Measurements from ENCODE around the gene SLC7A10. TPM values are rescaled to one million over a fixed set of nuclear protein-coding genes. Genes with fewer than 3 reads are reported as not detected.

Gene SLC7A10
- total RNA-seq, 1 donor from 2014 or later, result not detected

DNA sequence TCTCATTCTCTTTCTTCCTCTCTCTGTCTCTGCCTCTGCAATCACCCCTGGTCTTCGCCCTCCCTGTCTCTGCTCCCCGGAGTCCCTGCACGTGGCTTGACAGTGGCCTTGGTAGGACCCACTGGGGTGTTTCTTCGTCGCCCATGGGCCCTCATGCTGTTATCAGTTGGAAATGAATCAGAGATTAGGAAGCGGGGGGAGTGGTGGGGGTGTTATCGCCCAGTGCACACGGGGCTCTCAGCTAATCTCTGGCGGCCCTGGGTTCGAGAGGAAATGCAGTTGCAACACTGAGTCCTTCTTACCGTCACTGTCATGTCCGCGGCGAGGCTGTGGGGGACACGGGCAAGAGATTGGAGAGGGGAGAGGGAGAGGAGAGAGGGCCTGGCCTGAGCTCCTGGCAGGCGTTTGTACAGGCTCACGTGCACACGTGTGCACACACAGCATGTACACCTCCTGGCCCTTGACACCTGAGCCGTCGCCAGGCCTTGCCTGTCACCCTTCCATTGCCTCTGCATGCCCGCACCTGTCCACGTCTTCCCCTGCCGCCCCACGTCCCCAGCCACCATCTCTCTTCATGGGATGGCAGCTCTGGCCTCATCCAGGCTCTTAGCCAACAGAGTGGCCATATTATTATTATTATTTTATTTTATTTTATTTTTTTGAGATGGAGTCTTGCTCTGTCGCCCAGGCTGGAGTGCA is 37.8 kb upstream of the SLC7A10 start:
- Mint-ChIP-seq H3K4me1 (ENCODE audit: low read depth) (no peaks in the 10 kb centered on the region), H3K4me3 (no peak overlapping the region), H3K36me3 (ENCODE audit: low read depth) (no peaks in the 10 kb centered on the region), H3K27ac (no peak overlapping the region), H3K9me3 (no peaks in the 10 kb centered on the region), H3K27me3 (ENCODE audit: insufficient read depth) (peaks cover 4% of the 10 kb centered on the region)
- intact Hi-C loops (cut with micrococcal nuclease), result no loop called here
- DNase-seq (ENCODE audit: low spot score), result no peak

DNA sequence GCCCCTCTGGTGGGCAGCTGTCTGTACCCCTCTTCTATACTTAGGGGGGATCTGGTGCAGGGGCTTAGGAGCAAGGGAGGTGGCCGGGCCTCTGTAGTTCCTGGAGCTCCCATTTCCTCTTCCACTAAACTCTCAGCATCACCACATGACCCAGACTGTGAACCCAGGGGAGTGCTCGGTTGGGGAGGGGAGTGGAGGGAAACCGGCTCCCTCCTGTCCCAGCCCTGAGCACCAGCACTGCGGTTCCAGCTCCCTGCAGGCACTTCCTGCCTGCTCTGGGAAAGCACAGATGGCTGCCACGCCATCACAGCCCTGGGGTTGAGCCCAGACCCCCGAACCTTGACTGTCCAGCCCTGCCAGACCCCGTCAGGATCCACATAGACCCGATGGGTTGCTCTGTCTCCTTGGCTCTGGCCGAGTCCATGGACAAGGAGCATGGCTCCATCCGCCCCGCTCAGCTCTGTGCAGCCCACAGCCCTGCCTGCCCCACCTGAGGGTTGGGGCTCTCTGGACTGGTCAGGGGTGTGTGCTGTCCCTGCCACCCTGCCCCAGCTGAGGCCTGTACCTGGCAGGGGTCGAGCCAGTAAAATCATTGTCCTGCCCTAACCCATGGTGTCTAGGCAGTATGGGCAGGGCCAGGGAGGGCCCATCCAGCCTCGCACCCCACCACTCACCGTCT is 36.0 kb upstream of the SLC7A10 start:
- Mint-ChIP-seq H3K27me3 (ENCODE audit: insufficient read depth) (peaks cover 4% of the 10 kb centered on the region), H3K36me3 (ENCODE audit: low read depth) (no peaks in the 10 kb centered on the region), H3K4me3 (no peak overlapping the region), H3K27ac (no peak overlapping the region), H3K9me3 (peaks cover 4% of the 10 kb centered on the region), H3K4me1 (ENCODE audit: low read depth) (no peaks in the 10 kb centered on the region)
- intact Hi-C loops (cut with micrococcal nuclease), result no loop called here
- no peak for DNase-seq (ENCODE audit: low spot score)

DNA sequence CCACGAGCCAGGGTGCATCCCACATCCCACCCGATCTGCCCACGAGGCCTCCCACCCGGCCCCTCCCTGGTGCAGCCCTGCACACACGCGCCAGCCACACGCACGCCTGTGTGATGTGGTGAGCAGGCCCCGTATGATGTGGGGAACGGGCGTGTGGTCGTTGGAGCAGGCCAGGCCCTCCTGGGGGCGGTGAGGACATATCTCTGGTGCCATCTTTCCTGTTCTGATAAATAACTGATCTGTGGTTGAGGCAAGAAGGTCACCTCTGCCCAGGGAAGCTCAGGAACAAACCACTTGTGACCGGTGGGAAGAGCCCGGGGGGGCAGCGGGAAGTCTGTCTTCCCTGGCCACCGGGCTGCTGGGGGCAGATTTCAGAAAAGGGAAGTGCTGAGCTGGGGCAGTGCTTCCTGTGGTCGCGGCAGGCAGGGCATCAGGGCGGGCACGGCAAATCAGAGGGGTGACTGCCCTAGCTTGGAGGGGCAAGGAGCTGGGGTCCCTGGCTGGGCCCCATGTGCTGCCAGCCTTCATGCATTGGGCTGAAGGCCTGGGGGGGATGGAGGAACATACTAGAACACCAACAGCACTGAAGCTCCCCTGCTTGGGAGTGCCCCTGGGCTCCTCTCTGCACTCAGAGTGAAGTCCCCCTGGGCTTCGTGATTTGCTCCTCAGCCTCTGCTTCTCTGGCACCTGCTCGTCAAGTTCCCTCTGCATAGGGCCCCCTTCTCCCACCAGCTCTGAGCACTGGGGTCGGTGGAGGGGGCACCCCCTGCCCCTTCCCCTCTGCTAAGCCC is 35.2 kb upstream of the SLC7A10 start:
- intact Hi-C loops (cut with micrococcal nuclease), result no loop called here
- Mint-ChIP-seq H3K9me3 (peaks cover 4% of the 10 kb centered on the region), H3K4me1 (ENCODE audit: low read depth) (no peaks in the 10 kb centered on the region), H3K27me3 (ENCODE audit: insufficient read depth) (peaks cover 4% of the 10 kb centered on the region), H3K27ac (no peak overlapping the region), H3K4me3 (no peak overlapping the region), H3K36me3 (ENCODE audit: low read depth) (no peaks in the 10 kb centered on the region)
- DNase-seq (ENCODE audit: low spot score), result no peak

DNA sequence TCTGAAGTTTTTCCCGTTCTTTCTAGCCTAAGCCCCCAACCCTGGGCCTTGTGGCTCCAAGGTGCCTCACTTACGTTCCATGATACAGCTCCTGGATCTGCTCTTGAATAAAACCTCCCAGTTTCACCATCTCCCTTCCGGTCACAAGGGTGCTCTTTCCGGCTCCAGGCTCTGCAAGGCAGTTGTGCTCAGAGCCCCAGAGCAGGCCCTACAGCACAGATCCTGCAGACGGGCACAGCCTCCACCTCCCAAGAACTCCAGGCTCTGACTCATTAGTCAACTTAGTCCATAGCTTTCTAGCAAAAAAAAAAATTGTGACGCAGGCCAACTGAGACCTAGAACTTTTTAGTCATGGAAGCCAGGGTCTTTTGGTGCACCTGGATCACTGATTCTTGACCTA is 33.9 kb upstream of the SLC7A10 start:
- intact Hi-C loops (cut with micrococcal nuclease), result no loop called here
- peaks cover 4% of the 10 kb centered on the region for H3K27me3 Mint-ChIP-seq (ENCODE audit: insufficient read depth)

DNA sequence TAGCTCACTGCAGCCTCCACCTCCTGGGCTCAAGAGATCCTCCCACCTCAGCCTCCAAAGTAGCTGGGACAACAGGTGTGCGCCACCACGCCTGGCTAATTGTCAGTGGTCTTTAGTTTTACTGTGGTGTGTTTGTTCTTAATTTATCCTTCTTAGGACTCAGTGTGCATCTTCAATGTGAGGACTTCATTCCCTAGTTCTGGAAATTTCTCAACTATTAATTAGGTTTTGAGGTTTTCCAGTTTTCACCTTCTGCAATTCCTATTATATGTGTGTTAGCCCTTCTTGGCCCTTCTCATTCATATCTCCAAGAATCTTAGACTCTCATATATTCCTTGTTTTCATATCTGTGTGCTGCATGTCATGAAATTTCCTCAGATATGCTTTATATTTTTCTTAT is 32.2 kb upstream of the SLC7A10 start:
- Mint-ChIP-seq H3K9me3 (peaks cover 4% of the 10 kb centered on the region), H3K27ac (no peak overlapping the region), H3K4me1 (ENCODE audit: low read depth) (no peaks in the 10 kb centered on the region), H3K4me3 (no peak overlapping the region), H3K27me3 (ENCODE audit: insufficient read depth) (peaks cover 4% of the 10 kb centered on the region), H3K36me3 (ENCODE audit: low read depth) (no peaks in the 10 kb centered on the region)
- DNase-seq (ENCODE audit: low spot score), result no peak
- intact Hi-C loops (cut with micrococcal nuclease), result no loop called here

More for the DNA sequence above, 33.9 kb upstream of the SLC7A10 start:
- Mint-ChIP-seq H3K4me1 (ENCODE audit: low read depth) (no peaks in the 10 kb centered on the region), H3K9me3 (peaks cover 4% of the 10 kb centered on the region), H3K4me3 (no peak overlapping the region), H3K27ac (no peak overlapping the region), H3K36me3 (ENCODE audit: low read depth) (no peaks in the 10 kb centered on the region)
- DNase-seq (ENCODE audit: low spot score), result no peak

DNA sequence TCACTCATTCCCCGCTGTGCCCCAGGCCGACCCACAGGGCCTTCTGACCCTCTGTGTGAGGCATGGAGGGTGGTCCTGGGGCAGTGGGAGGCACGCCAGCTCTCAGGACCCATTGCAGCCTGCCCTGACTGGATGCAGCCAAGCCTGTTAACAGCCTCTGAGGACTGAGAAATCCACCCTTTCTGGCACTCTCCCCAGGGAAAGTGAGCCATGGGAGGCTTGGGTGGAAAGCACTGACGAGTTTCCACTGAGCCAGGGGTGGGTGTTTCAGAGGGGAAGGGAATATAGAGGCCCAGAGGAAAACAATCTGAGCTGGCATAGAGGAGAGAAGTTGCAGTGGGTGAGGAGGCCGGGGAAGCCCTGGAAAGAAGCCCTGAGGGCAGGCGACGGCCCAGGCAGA is 30.6 kb upstream of the SLC7A10 start:
- DNase-seq (ENCODE audit: low spot score), result no peak
- Mint-ChIP-seq H3K4me1 (ENCODE audit: low read depth) (no peaks in the 10 kb centered on the region), H3K27ac (no peak overlapping the region), H3K9me3 (peaks cover 4% of the 10 kb centered on the region), H3K4me3 (no peak overlapping the region), H3K36me3 (ENCODE audit: low read depth) (no peaks in the 10 kb centered on the region), H3K27me3 (ENCODE audit: insufficient read depth) (peaks cover 4% of the 10 kb centered on the region)
- intact Hi-C loops (cut with micrococcal nuclease), result no loop called here

DNA sequence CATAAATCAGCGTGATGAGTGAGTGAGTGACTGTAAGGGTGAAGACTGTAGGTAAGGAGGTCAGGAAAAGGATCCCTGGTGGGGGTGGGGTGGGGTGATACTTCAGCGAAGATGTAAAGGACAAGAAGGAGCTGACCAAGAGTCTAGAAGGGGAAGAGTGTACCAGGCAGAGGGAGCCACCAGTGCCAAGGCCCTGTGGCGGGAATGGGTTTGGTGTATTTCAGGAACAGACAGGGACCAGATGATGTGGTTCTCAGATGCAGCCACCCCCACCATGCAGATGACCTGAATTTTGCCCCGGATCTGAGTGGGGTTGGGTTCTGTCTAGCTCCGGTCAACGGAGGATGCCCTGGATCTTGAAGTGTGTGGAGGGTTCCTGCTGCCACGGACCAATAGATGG is 30.1 kb upstream of the SLC7A10 start:
- Mint-ChIP-seq H3K4me3 (no peak overlapping the region), H3K4me1 (ENCODE audit: low read depth) (no peaks in the 10 kb centered on the region), H3K9me3 (peaks cover 4% of the 10 kb centered on the region), H3K36me3 (ENCODE audit: low read depth) (no peaks in the 10 kb centered on the region), H3K27me3 (ENCODE audit: insufficient read depth) (peaks cover 1% of the 10 kb centered on the region), H3K27ac (no peak overlapping the region)
- no peak for DNase-seq (ENCODE audit: low spot score)
- intact Hi-C loops (cut with micrococcal nuclease), result no loop called here

DNA sequence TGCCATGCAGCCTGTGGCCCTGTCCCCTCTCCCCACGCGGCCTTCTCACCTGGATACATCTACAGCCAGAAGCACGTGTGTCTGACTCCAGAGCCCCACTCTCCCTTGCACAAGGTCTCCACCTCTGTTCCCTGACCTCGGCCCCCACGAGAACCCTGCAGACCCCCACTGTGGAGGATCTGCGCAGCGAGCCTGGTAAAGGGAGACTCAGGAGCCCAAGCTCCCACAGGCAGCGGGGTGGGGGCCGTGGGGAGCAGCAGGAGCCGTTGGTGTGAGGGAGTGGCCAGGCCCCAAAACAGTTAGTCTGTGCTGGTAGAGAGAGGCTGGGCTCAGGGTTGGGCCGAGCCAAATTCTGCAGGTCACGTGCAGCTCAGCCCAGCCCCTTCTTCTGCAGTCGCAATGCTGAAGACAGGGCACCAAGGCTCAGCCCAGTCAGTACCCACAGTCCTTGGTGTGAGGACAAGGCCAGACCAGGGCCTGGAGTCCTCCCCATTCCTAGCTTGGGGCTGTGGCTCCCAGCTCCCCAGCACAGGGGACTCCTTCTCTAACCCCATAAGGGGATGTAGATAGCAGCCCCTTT is 28.7 kb upstream of the SLC7A10 start:
- intact Hi-C loops (cut with micrococcal nuclease), result no loop called here
- H3K4me1 Mint-ChIP-seq (ENCODE audit: low read depth), result no peaks in the 10 kb centered on the region
- H3K27me3 Mint-ChIP-seq (ENCODE audit: insufficient read depth), result no peaks in the 10 kb centered on the region
- no peaks in the 10 kb centered on the region for H3K36me3 Mint-ChIP-seq (ENCODE audit: low read depth)
- DNase-seq (ENCODE audit: low spot score), result no peak
- H3K27ac Mint-ChIP-seq, result no peak overlapping the region
- no peak overlapping the region for H3K4me3 Mint-ChIP-seq
- peaks cover 4% of the 10 kb centered on the region for H3K9me3 Mint-ChIP-seq

DNA sequence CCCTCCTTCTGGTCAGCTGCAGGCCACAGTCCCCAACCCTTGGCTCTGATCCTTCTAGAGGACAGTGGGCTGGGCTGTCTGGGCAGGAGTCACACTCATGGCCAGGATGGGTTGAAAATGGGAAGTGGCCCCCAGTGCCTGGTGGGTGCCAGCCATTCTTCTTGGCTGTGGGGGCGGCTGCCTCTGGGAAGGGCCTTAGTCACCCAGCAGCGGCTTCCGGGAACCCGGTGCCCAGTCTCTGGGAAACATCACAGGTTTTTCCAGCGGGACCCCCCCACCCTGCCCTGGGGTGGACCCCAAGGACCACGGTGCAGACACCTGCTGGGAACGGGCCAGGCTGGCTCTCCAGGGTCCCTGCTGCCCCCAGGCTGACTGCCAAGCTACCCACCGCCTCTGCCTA is 27.3 kb upstream of the SLC7A10 start:
- Mint-ChIP-seq H3K9me3 (peaks cover 2% of the 10 kb centered on the region), H3K4me3 (no peak overlapping the region), H3K4me1 (ENCODE audit: low read depth) (no peaks in the 10 kb centered on the region), H3K36me3 (ENCODE audit: low read depth) (no peaks in the 10 kb centered on the region), H3K27me3 (ENCODE audit: insufficient read depth) (no peaks in the 10 kb centered on the region), H3K27ac (no peak overlapping the region)
- intact Hi-C loops (cut with micrococcal nuclease), result no loop called here
- no peak for DNase-seq (ENCODE audit: low spot score)

DNA sequence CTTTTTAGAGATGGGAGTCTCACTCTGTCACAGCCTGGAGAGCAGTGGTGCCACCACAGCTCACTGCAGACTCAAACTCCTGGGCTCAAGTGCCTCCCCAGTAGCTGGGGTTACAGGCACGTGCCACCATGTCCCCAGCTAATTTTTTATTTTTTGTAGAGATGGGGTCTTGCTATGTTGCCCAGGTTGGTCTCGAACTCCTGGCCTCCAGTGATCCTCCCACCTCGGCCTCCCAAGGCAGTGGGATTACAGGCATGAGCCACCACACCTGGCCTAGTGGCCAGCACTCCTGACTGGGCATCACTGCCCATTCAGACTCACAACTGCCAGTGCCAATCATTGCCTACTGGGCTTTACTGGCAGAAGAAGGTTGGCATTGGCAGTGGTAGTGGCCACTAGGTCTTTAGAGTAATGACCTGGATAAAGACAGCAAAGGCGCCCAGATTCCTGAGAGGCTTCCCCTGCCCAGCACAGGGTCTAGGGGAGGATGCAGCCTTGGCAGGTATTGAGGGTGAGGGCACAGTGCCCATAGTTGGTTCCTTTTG is 26.8 kb upstream of the SLC7A10 start:
- Mint-ChIP-seq H3K4me3 (no peak overlapping the region), H3K27me3 (ENCODE audit: insufficient read depth) (no peaks in the 10 kb centered on the region), H3K27ac (no peak overlapping the region), H3K4me1 (ENCODE audit: low read depth) (no peaks in the 10 kb centered on the region), H3K36me3 (ENCODE audit: low read depth) (no peaks in the 10 kb centered on the region), H3K9me3 (no peaks in the 10 kb centered on the region)
- intact Hi-C loops (cut with micrococcal nuclease), result no loop called here
- no peak for DNase-seq (ENCODE audit: low spot score)

DNA sequence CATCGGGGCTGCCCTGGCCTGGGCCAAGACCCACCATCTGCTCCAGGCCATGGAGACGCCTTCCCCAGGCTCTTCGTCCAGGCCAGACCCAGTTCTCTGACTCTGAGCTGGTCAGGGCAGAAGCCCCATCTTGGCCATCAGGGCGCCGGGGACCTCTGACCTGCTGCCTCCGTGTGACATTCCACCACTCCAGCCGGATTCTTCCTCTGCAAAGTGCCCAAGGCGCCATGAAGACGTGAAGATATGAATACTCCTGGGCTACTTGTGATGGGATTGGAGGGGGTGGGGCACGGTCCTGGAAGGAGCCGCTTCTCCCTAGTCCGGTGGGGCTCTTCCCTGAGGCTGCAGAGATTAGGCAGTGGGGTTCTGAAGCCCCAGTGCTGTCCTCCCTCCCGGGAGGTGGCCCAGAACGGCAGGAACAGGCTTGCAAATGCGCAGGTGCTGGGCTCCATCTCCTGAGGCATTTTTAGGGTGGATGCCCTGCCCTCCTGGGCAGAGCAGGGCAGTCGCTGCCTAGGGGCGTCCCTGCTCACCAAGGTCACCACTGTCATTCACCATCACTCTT is 26.0 kb upstream of the SLC7A10 start:
- no peak for DNase-seq (ENCODE audit: low spot score)
- Mint-ChIP-seq H3K27ac (no peak overlapping the region), H3K4me3 (no peak overlapping the region), H3K36me3 (ENCODE audit: low read depth) (no peaks in the 10 kb centered on the region), H3K4me1 (ENCODE audit: low read depth) (no peaks in the 10 kb centered on the region), H3K9me3 (no peaks in the 10 kb centered on the region), H3K27me3 (ENCODE audit: insufficient read depth) (no peaks in the 10 kb centered on the region)
- intact Hi-C loops (cut with micrococcal nuclease), result no loop called here

DNA sequence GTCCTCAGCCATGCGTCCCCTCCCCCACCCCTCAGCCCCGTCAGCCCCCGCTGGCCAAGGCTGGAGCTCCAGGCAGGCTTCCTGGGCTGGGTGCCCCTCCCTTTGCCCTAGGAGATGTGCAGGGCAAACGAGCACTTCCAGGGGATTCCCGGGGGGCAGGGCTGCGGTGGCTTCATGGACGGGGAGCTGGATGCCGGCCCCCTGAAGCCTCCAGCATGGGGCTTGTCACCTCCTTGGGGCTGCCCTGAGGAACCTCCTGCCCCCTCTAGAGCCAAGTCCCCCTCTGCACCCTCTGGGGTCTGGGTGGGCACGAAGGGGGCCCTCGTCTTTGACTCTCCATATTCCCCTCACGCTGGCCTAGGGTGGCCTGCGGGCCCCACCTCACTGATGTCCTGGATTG is 25.4 kb upstream of the SLC7A10 start:
- no peaks in the 10 kb centered on the region for H3K36me3 Mint-ChIP-seq (ENCODE audit: low read depth)
- no peak for DNase-seq (ENCODE audit: low spot score)
- no peaks in the 10 kb centered on the region for H3K27me3 Mint-ChIP-seq (ENCODE audit: insufficient read depth)
- H3K4me3 Mint-ChIP-seq, result no peak overlapping the region
- intact Hi-C loops (cut with micrococcal nuclease), result no loop called here
- no peak overlapping the region for H3K27ac Mint-ChIP-seq
- H3K9me3 Mint-ChIP-seq, result no peaks in the 10 kb centered on the region
- no peaks in the 10 kb centered on the region for H3K4me1 Mint-ChIP-seq (ENCODE audit: low read depth)
